GM21786 (cell line): ENCODE measurements around the gene P2RY6.
A peak's percentile ranks its signal among the peaks of the same experiment; 100 is the strongest.

Experiments used
- ATAC-seq: cut with Tn5 transposase; IDR thresholded peaks from one replicate; pipeline ENCODE4 v1.9.1; 2021; ENCODE audit not compliant: unreplicated experiment

The P2RY6 gene

GRCh38 chr11:73295241-73295995 lies 23.3 kb downstream of the P2RY6 start:
- ATAC-seq, result no peak

- no peak for ATAC-seq
Observed at GRCh38 chr11:73295996-73296318, 23.8 kb downstream of the P2RY6 start.

- ATAC-seq, result no peak
Observed at GRCh38 chr11:73296501-73297230, 24.5 kb downstream of the P2RY6 start.

GRCh38 chr11:73297231-73297590 lies 25.1 kb downstream of the P2RY6 start:
- no peak for ATAC-seq

GRCh38 chr11:73297702-73298101 lies 25.6 kb downstream of the P2RY6 start:
- ATAC-seq, result no peak

GRCh38 chr11:73298233-73298632 lies 26.1 kb downstream of the P2RY6 start:
- ATAC-seq, result no peak

GRCh38 chr11:73299751-73300150 lies 27.6 kb downstream of the P2RY6 start:
- ATAC-seq, result no peak

- ATAC-seq, result no peak
Observed at GRCh38 chr11:73306069-73306841, 34.1 kb downstream of the P2RY6 start.

- no peak for ATAC-seq
Observed at GRCh38 chr11:73306977-73307322, 34.8 kb downstream of the P2RY6 start.

GRCh38 chr11:73307323-73308002 lies 35.3 kb downstream of the P2RY6 start:
- ATAC-seq, result peak; percentile 54

- peak; percentile 33 for ATAC-seq
Observed at GRCh38 chr11:73308003-73308960, 36.1 kb downstream of the P2RY6 start, which contains the start of gene ARHGEF17. Gene ARHGEF17, plus strand, starts transcription at chr11:73308276. Its CDS starts 363 bp downstream, at chr11:73308639.

GRCh38 chr11:73308961-73309919 lies 37.1 kb downstream of the P2RY6 start:
- ATAC-seq, result no peak

- no peak for ATAC-seq
Observed at GRCh38 chr11:73310076-73310475, 37.9 kb downstream of the P2RY6 start.

- no peak for ATAC-seq
Observed at GRCh38 chr11:73310661-73311393, 38.7 kb downstream of the P2RY6 start.

- no peak for ATAC-seq
Observed at GRCh38 chr11:73311394-73311869, 39.3 kb downstream of the P2RY6 start.

- ATAC-seq, result no peak
Observed at GRCh38 chr11:73312036-73312435, 39.9 kb downstream of the P2RY6 start.

GRCh38 chr11:73312851-73313327 lies 40.8 kb downstream of the P2RY6 start:
- no peak for ATAC-seq

- no peak for ATAC-seq
Observed at GRCh38 chr11:73313652-73314051, 41.5 kb downstream of the P2RY6 start.
